ENCODE measurements around the gene WFIKKN1.

Gene WFIKKN1

GRCh38 chr16:625117-625976 lies 5.4 kb upstream of the WFIKKN1 start:
- FAIRE-seq = no peak

- no peak for FAIRE-seq
Observed at GRCh38 chr16:625977-626765, 4.6 kb upstream of the WFIKKN1 start.

- no peak for FAIRE-seq
Observed at GRCh38 chr16:626787-627453, 3.9 kb upstream of the WFIKKN1 start.

- FAIRE-seq = no peak
Observed at GRCh38 chr16:627454-628239, 3.1 kb upstream of the WFIKKN1 start.

- FAIRE-seq = no peak
Observed at GRCh38 chr16:628321-629061, 2.3 kb upstream of the WFIKKN1 start.

- FAIRE-seq = no peak
Observed at GRCh38 chr16:629185-629832, 1.5 kb upstream of the WFIKKN1 start.

GRCh38 chr16:629833-630248 lies 944 bp upstream of the WFIKKN1 start:
- FAIRE-seq = no peak

- FAIRE-seq = no peak
Observed at GRCh38 chr16:630249-630814, 453 bp upstream of the WFIKKN1 start.

GRCh38 chr16:631808-632358 lies 1.1 kb downstream of the WFIKKN1 start:
- FAIRE-seq = no peak

- no peak for FAIRE-seq
Observed at GRCh38 chr16:632486-633335, 1.9 kb downstream of the WFIKKN1 start.

- FAIRE-seq = no peak
Observed at GRCh38 chr16:633336-634050, 2.7 kb downstream of the WFIKKN1 start.

- FAIRE-seq = no peak
Observed at GRCh38 chr16:634051-634670, 3.4 kb downstream of the WFIKKN1 start.

GRCh38 chr16:634996-635395 lies 4.2 kb downstream of the WFIKKN1 start:
- no peak for FAIRE-seq

- FAIRE-seq = no peak
Observed at GRCh38 chr16:635573-636205, 4.9 kb downstream of the WFIKKN1 start.

GRCh38 chr16:636206-637080 lies 5.7 kb downstream of the WFIKKN1 start, which contains the start of gene METTL26:
Gene METTL26 (minus strand): TSS chr16:636305. CDS start chr16:636290, 15 bp downstream.
- FAIRE-seq = peak; percentile 75

- no peak for FAIRE-seq
Observed at GRCh38 chr16:637081-638018, 6.6 kb downstream of the WFIKKN1 start.

Measured in G401.6 (cell line).